Activated CD8-positive, alpha-beta memory T cell treated with anti-CD3 and anti-CD28 coated beads, Interleukin-2, amount 50 U/mL, for 4 hours (primary cell): ENCODE results near the gene BID.
A peak's percentile ranks its signal among the peaks of the same experiment; 100 is the strongest.
"Not testable (repeated sequence)": the region's sequence is repeated elsewhere in the genome, so short reads cannot be mapped to it uniquely, and the experiment has no call there.

ENCODE experiments used
- DNase-seq: peaks from one replicate; pipeline ENCODE4 v3.0.0-alpha.2; 2020

BID gene

GRCh38 chr22:17767233-17768065 is 6.8 kb downstream of the BID start:
- DNase-seq: peak; percentile 51

DNA sequence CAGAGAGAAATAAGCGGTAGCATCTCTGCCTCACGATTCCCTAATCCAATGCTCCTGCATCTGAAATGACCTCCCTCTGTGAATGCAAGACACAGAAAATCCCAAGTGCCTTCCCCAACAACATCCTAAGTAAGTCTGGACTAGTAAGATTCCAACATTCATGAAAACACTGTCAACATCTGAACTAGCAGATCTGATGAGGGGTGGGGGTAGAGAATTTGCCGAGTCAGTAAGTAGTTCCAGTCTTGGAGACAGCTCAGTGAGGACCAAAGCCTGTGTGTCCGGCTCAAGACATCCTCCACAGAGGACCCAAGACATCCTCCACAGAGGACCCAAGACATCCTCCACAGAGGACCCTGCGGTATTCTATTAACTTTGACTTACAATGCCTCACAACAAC is 9.4 kb downstream of the BID start:
- not testable (repeated sequence) for DNase-seq

DNA sequence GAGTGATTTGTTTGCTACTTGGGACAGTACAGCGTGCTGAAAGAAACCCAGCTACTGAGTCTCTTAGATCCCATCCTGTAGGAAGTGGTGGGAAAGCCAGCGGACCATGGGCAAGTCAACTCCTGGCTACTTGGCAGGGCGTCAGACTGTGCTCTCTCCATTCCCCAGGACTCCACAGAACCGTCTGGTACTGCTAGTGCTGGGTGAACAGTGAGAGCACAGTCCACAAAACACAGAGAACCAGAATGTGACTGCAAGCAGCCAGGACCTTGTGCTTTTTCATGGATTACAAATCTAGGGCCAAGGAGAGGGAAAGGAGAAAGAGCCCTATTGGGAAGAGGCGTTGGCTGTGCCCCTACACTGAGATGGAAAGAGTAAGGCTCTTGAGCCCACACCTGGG is 10.2 kb downstream of the BID start:
- no peak for DNase-seq

DNA sequence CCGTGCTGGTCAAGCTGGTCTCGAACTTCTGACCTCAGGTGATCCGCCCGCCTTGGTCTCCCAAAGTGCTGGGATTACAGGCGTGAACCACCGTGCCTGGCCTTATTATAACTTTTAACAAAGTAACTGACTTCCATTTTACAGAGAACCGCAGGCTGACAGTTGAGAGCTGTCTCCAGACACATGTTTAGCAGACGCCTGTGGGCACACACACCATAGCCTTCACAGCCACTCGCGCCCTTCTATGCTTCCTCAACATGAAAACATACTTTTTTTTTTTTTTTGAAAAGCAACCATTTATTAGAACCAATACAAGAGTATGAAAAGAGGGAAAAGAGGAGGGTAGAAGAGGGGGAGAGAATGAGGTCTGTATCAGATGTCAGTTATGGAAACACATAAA is 10.8 kb downstream of the BID start:
- not testable (repeated sequence) for DNase-seq

GRCh38 chr22:17761138-17761488 is 13.2 kb downstream of the BID start:
- no peak for DNase-seq

- DNase-seq: peak; percentile 41
Measured at GRCh38 chr22:17754233-17754925, 19.9 kb downstream of the BID start.

DNA sequence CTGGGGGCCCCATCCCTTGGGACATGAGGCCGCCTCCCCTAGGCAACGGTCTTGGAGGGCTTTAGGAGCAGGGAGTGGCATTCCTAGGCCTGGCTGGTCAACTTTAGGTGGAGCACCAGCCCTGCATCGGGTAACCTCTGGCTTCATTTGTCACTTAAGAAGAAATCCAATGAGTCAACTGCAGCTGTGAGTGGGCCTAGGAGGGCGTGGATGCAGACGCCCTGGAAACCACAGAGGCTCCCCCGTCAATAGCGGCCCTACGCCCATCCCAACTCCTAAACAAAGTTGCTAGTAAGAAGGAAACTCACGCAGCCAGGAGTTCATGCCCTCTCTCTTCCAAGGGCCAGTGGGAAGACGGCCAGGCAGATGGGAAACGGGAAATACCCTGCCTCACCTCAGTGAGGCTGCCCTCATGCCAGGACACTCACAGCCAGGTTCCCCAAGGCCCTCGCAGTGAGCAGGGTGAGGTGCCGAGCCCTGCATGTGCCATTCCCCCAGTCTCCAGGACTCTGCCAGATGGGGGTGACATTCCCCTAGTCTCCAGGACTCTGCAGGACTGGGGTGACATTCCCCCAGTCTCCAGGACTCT is 20.8 kb downstream of the BID start:
- DNase-seq: no peak

DNA sequence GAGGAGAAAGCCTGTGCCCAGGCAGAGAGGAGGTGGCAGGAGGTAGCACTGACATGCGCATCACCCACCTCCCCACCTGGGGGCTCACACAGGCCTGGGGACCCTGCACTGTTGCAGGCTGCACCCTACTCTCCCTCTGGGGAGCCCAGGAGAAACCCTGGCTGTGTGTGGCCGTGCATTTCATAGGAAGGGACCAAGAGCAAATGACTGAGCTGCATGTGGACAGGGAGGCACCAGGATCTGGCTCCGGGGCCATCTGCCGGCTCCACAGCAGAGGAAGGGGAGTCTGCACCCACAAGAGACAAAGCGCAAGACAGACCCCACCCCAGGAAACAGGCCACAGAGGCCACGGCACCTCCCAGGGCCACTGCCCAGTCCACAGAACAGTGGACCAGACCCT is 22.7 kb downstream of the BID start:
- DNase-seq: no peak

DNA sequence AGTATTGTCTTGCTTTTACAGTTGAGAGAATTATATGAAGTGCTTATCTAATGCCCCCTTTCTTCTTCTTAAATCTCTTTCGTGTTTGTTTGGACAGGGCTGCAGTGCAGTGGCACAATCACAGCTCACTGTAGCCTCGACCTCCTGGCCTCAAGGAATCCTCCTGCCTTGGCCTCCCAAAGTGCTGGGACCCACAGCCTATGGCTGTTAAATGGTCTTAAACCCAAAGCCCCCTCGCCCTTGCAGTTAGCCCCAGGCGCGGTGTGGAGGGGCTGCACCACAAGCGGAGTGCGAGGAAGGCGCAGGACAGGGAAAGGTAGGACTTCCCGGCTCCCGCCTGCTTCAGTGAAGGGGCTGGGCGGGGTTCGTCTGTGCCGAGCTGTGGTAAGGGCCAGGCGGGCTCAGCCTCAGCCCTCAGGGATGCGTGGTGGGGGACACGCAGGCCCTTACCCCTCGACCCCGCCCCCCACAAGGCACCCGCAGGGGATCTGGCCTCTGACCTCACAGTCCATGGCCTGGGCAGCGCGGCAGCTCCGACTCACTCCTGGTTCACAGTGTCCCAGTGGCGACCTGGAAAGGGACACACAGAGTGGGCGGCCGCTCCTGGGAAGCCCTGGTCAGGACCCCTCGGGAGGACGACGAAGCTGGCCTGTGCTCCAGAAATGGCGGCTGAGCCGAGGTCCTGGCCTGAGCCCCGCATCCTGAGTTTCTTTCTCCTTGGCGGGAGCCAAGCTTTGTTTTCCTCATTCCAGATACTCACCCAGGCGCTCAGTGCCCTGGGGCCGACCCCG is 24.5 kb downstream of the BID start:
- no peak for DNase-seq

DNA sequence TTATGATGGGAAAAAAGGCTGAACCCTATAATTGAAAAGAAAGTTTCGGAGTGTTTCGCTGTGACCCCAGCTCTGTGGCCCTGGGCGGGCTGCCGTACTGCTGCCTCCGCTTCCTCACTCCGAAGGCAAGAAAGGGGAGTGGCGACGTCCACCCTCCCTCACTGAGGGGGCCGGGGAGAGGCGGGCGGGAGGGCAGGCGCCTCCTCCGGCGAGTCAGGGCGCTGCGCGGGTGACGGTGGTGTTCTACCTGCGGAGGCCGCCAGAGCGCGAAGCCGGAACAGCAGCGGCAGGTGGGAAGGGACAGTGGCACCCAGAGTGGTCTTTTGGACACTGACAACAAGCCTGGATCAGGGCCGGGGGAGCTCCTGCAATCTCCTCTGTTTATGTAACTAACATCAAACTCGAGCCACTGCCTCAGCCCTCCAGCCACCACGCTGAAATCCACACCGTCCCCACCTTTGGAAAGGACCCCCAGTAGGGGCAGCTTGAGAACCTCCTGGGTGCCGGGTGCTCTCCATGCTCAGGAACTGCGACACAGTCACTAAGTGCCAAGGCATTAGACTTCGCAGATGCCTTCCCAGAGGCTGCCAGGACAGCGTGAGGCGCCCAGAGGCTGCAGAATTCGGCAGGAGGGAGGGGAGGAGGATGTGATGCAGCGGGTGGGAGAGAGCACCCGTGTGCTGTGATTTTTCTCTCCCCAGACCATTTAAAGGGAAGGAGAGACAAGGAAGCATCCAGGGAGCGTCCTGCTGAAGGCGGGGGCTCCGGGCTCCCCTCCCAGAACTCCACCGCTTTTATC is 25.5 kb downstream of the BID start:
- no peak for DNase-seq

DNA sequence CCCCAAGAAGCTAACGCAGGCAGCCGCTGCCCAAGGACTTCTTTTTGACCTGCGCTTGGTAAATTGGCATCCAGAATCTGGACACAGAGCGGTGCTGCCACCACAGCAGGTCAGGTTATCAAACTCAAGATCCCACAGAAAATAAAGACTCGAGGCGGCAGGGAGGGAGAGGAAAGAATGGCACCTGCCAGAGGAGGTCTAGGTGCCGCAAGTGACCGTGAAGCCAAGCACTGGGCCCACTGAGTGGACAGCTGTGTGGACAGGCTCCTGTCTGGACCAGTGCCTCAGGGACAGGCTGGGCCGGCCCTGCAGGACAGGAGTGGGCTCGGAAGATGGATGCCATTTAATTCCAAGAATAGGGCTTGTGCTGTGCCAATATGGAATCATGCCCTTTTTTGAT is 27.4 kb downstream of the BID start:
- DNase-seq: no peak

DNA sequence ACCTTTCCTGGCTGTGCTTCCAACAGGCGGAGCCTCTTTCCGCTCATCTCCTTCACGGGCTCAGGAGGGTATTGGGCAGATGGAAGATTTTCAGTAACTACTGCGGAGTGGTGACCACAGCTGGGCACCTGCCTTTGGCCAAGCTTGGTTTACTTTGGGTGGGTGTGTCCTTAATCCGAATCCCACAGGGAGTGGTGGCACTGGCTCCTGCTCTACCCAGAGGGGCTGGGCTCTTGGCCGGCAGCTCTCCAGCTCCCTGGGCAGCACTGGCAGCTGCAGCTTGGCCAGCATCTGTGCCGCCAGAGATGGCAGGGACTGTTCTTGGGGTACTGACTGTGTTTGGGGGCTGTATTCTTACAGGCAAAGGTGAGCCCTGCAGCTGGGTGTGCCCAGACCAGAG is 29.8 kb downstream of the BID start:
- no peak for DNase-seq

DNA sequence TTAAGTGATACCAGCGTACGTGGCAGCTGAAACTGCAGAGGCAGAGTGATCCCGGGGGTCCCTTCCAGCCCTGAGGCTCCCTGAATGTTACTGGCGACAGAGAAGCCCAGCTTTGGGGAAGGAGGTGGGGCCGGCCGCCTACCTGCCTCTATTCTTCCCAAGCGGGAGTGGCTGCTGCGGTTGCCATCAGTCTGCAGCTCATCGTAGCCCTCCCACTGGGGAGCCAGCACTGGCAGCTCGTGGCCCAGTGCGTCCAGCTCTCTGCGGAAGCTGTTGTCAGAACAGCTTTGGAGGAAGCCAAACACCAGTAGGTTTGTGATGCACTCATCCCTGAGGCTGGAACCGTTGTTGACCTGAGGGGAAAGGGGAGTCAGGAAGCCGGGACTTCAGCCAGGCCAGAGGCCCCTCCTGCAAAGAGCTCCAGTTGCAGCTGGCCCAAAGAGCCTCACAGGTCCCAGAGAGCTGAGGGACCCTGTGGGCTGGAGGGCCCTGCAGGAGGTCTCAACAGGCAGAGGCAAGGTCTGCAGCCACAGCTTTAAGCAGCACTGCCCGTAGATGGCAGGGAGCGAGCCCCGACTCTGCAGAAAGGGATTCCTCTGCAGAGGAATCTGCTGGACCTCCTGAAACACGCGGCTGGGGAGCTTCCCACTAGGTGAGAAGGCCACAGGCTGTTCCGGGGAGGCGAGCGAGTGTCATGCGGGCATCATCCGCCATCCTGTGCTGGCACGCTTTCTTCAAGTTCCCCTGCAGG is 30.4 kb downstream of the BID start:
- no peak for DNase-seq

DNA sequence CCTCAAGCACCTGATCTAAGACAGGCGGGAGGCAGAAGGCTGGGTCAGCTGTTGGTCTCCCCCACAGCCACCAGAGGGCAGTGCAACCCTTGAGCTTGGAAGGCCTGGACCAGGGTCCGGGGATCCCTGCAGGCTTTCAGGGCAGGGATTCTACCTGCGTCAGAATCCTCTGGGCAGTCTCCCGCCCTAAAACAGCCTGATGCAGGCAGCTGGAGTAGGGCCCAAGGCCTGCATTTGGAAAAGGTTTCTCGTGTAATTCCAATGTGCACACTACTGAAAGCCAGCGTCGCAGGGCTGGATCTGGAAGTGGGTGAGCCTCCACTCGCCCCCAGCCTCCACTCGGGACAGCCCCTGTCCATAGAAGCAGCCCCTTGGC is 31.8 kb downstream of the BID start:
- DNase-seq: peak; percentile 70

DNA sequence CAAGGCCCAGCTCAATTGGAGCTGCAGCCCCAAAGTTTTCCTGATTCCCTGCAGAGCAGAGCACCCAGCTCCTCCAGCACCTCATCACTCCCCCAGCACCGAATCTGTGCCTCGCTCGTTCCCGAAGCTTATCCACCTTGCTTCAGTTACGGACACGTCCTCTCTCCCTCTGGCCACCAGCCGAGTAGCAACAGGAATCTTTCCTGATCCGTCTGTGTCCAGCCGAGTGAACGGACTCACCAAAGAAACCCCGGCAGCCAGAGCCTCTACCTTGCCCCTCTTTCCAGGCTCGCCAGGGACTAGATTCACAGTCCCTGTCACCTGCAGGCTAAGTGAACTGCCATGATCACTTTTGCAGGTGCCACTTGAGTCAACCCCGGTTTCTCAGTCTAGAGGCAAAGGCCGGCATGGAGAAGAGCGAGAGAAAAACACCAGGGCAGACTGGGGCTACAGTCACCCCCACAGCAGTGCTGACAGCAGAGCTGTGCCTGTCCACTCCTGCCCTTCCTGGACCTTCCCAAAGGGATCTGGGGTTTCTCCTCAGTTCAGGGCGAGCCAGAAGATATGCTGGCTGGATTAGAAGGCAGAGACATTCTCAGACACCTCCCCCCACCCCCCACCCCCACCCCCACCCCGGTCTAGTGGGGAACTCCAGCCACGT is 32.3 kb downstream of the BID start:
- no peak for DNase-seq

DNA sequence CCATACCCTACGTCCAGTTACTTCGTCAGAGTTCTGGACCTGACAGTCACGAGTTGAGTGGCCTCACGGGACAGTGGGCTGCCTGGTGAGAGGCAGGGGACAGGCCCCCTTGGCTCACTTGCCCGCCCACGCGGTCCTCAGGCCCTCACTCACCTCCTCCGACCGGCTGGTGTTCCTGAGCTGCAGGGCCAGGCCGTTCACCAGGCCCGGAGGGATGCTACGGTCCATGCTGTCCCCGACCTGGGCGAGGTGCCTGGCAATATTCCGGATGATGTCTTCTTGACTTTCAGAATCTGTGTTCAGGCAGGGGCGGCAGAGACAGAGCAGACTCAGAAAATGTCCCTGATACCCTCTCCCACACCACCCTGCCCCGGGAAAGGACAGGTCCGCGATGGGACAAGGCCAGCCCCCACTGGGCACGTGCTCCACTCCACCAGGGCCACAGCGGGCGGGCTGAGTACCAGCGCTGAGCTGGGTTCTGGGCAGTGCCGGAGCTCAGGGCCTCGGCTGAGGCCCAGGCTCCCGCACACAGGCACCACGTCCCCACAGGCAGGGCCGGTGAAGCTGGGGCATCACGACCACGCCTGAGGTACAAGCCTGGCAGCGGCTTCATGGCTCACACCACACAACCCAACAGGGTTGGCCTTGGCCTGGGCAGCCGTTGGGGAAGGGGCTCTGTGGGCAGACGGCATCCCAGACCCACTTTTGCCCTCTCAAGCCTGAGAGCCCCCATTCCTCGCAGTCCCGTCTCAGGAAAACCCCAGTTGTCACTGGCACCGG is 34.9 kb downstream of the BID start:
- no peak for DNase-seq

DNA sequence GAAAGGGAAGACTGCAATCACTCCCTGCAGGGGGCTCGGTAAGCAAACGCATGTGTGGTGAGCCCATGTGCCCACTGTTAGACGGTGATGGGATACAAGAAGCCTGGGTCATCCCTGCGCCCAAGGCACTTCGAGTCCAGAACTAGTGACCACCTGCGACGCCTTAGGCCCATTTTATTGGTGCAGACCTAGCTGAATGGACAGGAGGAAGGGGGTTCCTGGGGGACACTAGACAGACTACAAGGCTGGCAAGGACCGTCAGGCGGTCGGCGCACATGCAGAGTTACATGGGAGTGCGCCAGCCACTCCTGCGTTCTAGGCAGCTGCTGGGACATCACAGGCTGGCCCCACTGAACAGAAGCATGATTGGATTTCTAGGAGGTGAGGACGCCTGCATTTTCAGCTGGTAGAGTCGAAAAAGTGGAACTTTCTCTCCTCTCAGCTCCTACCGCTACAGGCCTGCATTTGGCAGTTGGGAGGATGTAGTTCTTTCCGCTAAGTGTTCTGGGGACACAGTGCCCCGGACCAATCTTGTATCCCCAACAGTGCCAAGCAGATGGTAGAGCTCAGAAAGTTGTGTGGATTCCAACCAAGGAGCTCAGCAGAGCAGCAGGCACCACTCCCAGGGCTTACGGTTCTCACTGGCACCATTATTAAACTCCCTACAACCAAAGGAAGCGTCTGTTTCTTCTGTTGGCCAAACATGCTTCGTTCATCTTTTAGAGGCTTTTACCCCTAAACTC is 35.7 kb downstream of the BID start:
- DNase-seq: no peak

GRCh38 chr22:17734187-17734586 is 40.1 kb downstream of the BID start:
- no peak for DNase-seq

DNA sequence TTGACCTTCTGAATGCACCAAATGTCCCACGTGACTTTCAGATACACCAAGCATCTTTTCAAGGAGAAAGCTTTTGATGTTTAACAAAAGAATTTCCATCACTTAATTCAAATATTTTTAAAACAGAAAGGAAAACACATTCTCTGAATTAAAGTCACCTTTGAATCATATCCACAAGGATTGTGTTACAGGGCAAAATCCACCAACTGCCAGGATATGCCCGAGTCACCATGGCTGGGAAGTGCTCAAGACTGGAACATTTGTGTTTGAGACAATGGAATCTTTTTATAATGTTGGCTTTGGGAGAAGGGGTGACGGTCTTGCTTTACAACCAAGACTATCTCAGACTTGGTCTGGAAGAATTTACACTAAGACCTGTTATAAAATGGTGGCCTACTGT is 40.8 kb downstream of the BID start:
- DNase-seq: no peak
